Measurements from ENCODE around the gene OR4S1.

GRCh38 chr11:48354013-48354412, 48.0 kb downstream of the OR4S1 start:
- TF ChIP-seq HDGF (IDR thresholded peaks at IDR 0.05; ENCODE audit: borderline replicate concordance) (no peak), ZNF384 (IDR thresholded peaks at IDR 0.05) (no peak), NFRKB (IDR thresholded peaks at IDR 0.05) (no peak), TARDBP (IDR thresholded peaks at IDR 0.05) (no peak), ELF4 (IDR thresholded peaks at IDR 0.05) (no peak), SUZ12 (IDR thresholded peaks at IDR 0.05) (no peak), FOXM1 (IDR thresholded peaks at IDR 0.05; ENCODE audit: borderline replicate concordance) (no peak), SP1 (IDR thresholded peaks at IDR 0.05) (no peak), BHLHE40 (IDR thresholded peaks at IDR 0.05; ENCODE audit: borderline replicate concordance) (no peak), ARNT (IDR thresholded peaks at IDR 0.05) (no peak), FOXK2 (IDR thresholded peaks at IDR 0.05) (no peak), FOXA1 (IDR thresholded peaks at IDR 0.05) (no peak), CTBP1 (IDR thresholded peaks at IDR 0.05; ENCODE audit: borderline replicate concordance) (no peak), PKNOX1 (IDR thresholded peaks at IDR 0.05) (no peak)

All from HEK293T (cell line).